Inflammatory macrophage treated with lipopolysaccharide for 1 hour (primary cell): ENCODE measurements around the gene HACE1.
"Not testable (repeated sequence)": the region's sequence is repeated elsewhere in the genome, so short reads cannot be mapped to it uniquely, and the experiment has no call there.

Source experiments
- DNase-seq, 2 donors: peaks; one replicate each; pipeline ENCODE4 v3.0.0-alpha.2; 2020 to 2022

Gene HACE1

GRCh38 chr6:104859225-104860146 is at the start of gene HACE1:
Gene HACE1 (minus strand): TSS chr6:104859919. CDS start chr6:104859642, 277 bp downstream.
- DNase-seq = peak; percentile 75 to 82

- DNase-seq = no peak
Measured at GRCh38 chr6:104908888-104909525, 49.3 kb upstream of the HACE1 start.

- DNase-seq = no peak
Measured at GRCh38 chr6:104908031-104908887, 48.5 kb upstream of the HACE1 start.

GRCh38 chr6:104898893-104899292 is 39.2 kb upstream of the HACE1 start:
- DNase-seq = not testable (repeated sequence)

- DNase-seq = no peak
Measured at GRCh38 chr6:104896914-104897313, 37.2 kb upstream of the HACE1 start.

GRCh38 chr6:104888066-104888465 is 28.3 kb upstream of the HACE1 start:
- DNase-seq = no peak

- DNase-seq = no peak
Measured at GRCh38 chr6:104887350-104887749, 27.6 kb upstream of the HACE1 start.

GRCh38 chr6:104885518-104886043 is 25.9 kb upstream of the HACE1 start:
- DNase-seq = no peak

- peak in 1 of 2 donors; percentile 1 for DNase-seq
Measured at GRCh38 chr6:104884867-104885517, 25.3 kb upstream of the HACE1 start.

GRCh38 chr6:104881964-104882668 is 22.4 kb upstream of the HACE1 start:
- DNase-seq = no peak

GRCh38 chr6:104862456-104862855 is 2.7 kb upstream of the HACE1 start:
- no peak for DNase-seq

GRCh38 chr6:104860221-104860620 is 502 bp upstream of the HACE1 start:
- no peak for DNase-seq

- DNase-seq = no peak
Measured at GRCh38 chr6:104858642-104859041, 1.1 kb downstream of the HACE1 start.

- no peak for DNase-seq
Measured at GRCh38 chr6:104855507-104855906, 4.2 kb downstream of the HACE1 start.

GRCh38 chr6:104847721-104848120 is 12.0 kb downstream of the HACE1 start:
- not testable (repeated sequence) for DNase-seq

- no peak for DNase-seq
Measured at GRCh38 chr6:104843229-104843628, 16.5 kb downstream of the HACE1 start.

GRCh38 chr6:104837158-104837557 is 22.6 kb downstream of the HACE1 start:
- no peak for DNase-seq

- not testable (repeated sequence) for DNase-seq
Measured at GRCh38 chr6:104836479-104837020, 23.2 kb downstream of the HACE1 start.

GRCh38 chr6:104835782-104836181 is 23.9 kb downstream of the HACE1 start:
- DNase-seq = no peak

- DNase-seq = no peak
Measured at GRCh38 chr6:104829183-104829958, 30.3 kb downstream of the HACE1 start.
